ENCODE measurements around the gene PROSER3. TPM values are rescaled to one million over a fixed set of nuclear protein-coding genes. Genes with fewer than 3 reads are reported as not detected.

The PROSER3 gene
- total RNA-seq = 2.6 and 3.8 TPM in 2 replicates
- polyA plus RNA-seq = 8.1 and 12.9 TPM in 2 replicates
- polyA plus RNA-seq (2012) = 11.1 and 13.3 TPM in 2 replicates
- polyA minus RNA-seq (ENCODE audit: low replicate concordance) = 104 and 114 TPM in 2 replicates

DNA sequence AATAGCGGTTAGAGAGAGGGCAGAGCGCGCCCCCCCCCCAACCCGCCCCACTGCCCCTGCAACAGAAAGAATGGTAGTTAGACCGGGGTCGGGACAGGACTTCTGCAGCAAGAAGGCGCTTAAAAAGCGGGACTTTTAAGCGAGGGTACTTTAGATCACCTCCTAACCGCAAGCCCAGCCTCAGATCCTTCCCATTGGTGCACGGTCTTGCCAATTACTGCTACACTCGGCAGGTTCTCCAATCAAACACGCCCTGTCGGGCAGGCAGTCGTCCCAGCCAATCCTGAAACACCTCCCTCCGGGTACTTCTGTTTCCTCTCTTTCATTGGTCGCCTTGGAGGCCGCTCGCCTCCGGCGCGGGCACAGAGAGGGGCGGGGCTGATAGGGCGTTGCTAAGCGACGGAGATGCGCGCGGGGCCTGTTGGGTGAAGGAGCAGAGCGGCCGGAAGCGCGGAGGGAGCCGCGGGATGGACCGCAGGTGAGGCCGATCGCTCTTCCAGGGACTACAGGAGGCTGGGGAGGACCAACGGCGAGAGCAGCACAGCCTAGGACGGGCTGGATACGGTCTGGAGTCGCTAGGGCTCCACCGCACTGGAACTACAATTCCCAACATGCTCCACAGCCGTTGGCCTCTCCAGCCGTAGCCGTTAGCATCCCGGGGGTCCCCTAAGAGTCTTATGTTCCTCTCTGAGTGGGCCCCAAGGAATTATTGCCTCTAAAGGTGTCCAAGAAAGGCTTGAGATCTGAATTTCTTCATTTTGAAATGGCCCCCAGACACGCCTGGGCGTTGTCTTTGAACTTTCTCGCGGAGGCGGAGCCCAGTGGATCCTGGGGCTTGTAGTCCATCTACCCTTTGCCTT is at the start of gene PROSER3:
Gene PROSER3 (plus strand): TSS at position 428 of the 860 bp plus-strand sequence. CDS start 40 bp downstream, at position 468.
- Histone ChIP-seq H3K27me3 (ENCODE audit: control insufficient read depth, insufficient read depth, low read length) (no peaks in the 10 kb centered on the region), H3K4me1 (ENCODE audit: control insufficient read depth, extremely low read depth, insufficient read depth, low read length) (peaks cover 17% of the 10 kb centered on the region), H4K20me1 (ENCODE audit: control insufficient read depth, extremely low read depth, insufficient read depth, low read length) (no peaks in the 10 kb centered on the region), H3K4me2 (ENCODE audit: extremely low read depth, insufficient read depth, low read length) (peak within 1 kb of the TSS; percentile 76), H2AFZ (ENCODE audit: low read length) (peak within 1 kb of the TSS; percentile 73), H3K27ac (ENCODE audit: insufficient read depth, low read length) (peak within 1 kb of the TSS; percentile 99), H3K4me3 (replicated peaks in 1 of 4; ENCODE audit: control extremely low read depth in 1 of 4, insufficient read depth in 1 of 4, low read depth in 3 of 4, low read length in 4 of 4) (peak within 1 kb of the TSS; percentile 85 to 98 (median 86)), H3K9ac (ENCODE audit: insufficient read depth, low read length) (peak within 1 kb of the TSS; percentile 94), H3K79me2 (ENCODE audit: control insufficient read depth, insufficient read depth, low read length) (peaks cover 23% of the 10 kb centered on the region), H3K9me3 (ENCODE audit: control insufficient read depth, insufficient read depth, low read depth, low read length) (no peaks in the 10 kb centered on the region), H3K36me3 (ENCODE audit: control insufficient read depth, insufficient read depth, low read length) (peaks cover 23% of the 10 kb centered on the region)
- TF ChIP-seq, protein P1, sequence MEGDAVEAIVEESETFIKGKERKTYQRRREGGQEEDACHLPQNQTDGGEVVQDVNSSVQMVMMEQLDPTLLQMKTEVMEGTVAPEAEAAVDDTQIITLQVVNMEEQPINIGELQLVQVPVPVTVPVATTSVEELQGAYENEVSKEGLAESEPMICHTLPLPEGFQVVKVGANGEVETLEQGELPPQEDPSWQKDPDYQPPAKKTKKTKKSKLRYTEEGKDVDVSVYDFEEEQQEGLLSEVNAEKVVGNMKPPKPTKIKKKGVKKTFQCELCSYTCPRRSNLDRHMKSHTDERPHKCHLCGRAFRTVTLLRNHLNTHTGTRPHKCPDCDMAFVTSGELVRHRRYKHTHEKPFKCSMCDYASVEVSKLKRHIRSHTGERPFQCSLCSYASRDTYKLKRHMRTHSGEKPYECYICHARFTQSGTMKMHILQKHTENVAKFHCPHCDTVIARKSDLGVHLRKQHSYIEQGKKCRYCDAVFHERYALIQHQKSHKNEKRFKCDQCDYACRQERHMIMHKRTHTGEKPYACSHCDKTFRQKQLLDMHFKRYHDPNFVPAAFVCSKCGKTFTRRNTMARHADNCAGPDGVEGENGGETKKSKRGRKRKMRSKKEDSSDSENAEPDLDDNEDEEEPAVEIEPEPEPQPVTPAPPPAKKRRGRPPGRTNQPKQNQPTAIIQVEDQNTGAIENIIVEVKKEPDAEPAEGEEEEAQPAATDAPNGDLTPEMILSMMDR (conservative IDR thresholded peaks at IDR 0.05 in 1 of 2, IDR thresholded peaks at IDR 0.05 in 1 of 2; ENCODE audit: low read depth in 1 of 2, low read length in 2 of 2) = no peak
- no peak for TF ChIP-seq EZH2 (IDR thresholded peaks at IDR 0.05; ENCODE audit: low read length, missing control alignments)
- DNase-seq (ENCODE audit: low read depth in 2 of 2) = peak; percentile 100

DNA sequence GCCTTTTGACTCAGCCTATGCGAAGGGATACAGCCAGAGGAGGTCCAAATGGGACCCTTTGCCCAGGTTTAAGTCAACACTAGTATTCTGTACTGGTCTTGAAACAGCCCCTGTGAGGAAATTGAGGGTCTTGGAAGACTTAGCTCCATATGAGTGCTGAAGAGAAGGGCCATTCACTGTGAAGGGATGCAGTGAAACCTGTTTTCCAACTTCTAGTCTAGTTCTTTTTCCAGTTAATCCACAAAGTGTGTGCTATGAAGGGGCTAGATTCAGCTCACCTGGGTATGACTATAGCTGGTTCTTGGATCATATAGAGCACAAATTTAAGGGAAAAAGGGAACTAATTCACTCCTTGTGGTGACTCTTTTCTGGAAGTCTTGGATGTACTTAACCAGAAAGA is 49.6 kb upstream of the PROSER3 start:
- no peaks in the 10 kb centered on the region for H3K9me3 ChIP-seq (ENCODE audit: control insufficient read depth, insufficient read depth, low read depth, low read length)
- H3K4me3 ChIP-seq (replicated peaks in 1 of 4; ENCODE audit: control extremely low read depth in 1 of 4, insufficient read depth in 1 of 4, low read depth in 3 of 4, low read length in 4 of 4) = no peak overlapping the region
- H3K27me3 ChIP-seq (ENCODE audit: control insufficient read depth, insufficient read depth, low read length) = peaks cover 2% of the 10 kb centered on the region
- no peaks in the 10 kb centered on the region for H3K79me2 ChIP-seq (ENCODE audit: control insufficient read depth, insufficient read depth, low read length)
- no peaks in the 10 kb centered on the region for H4K20me1 ChIP-seq (ENCODE audit: control insufficient read depth, extremely low read depth, insufficient read depth, low read length)
- H3K4me2 ChIP-seq (ENCODE audit: extremely low read depth, insufficient read depth, low read length) = no peak overlapping the region
- no peak overlapping the region for H2AFZ ChIP-seq (ENCODE audit: low read length)
- H3K27ac ChIP-seq (ENCODE audit: insufficient read depth, low read length) = no peak overlapping the region
- no peak overlapping the region for H3K9ac ChIP-seq (ENCODE audit: insufficient read depth, low read length)
- no peaks in the 10 kb centered on the region for H3K4me1 ChIP-seq (ENCODE audit: control insufficient read depth, extremely low read depth, insufficient read depth, low read length)
- no peak for DNase-seq (ENCODE audit: low read depth in 2 of 2)
- H3K36me3 ChIP-seq (ENCODE audit: control insufficient read depth, insufficient read depth, low read length) = no peaks in the 10 kb centered on the region
- TF ChIP-seq EZH2 (IDR thresholded peaks at IDR 0.05; ENCODE audit: low read length, missing control alignments) = no peak
- TF ChIP-seq, protein P1 (conservative IDR thresholded peaks at IDR 0.05 in 1 of 2, IDR thresholded peaks at IDR 0.05 in 1 of 2; ENCODE audit: low read depth in 1 of 2, low read length in 2 of 2) = no peak

DNA sequence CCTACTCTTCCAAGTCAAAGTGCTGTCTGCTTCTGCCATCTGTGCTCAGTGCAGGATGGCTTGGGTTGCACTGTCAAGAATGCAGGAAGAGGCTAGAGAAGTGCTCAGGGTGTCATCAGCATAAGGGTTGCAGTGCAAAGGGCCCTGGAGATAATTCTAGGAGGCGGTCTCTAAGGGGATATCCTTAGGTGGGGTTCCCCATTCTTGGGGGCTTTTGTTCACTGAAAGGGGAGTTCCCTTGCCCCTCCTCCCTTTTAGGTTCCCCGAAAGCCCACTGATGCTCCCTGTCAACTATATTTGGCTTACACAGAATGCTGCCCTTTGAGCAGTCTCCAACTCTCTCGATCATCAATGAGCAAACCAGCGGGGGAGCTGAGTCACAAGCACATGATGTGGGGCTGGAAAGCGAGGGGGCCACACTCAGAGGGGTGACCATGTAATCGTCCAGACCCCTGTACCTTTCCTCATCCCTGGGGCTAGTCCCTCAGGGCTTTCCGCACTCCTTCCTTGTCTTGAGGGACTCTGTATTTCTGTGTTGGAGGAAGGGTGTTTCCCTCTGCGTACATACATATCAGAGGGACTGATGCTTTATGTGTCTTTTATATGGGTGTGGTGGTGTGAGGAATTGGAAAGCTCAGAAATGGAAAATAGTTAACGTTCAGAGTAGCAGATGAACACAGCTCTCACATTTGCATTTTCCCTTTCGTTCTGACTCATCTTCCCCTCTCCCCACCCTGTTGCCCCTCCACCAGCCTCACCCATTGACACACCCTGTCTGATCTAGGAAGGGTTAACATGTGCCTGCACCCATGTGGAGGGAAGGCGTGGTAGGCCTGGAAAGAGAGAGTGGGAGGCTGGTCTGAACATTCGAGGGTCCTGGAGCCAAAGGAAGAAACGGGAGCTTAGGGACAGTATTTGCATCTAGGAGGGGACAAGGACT is 46.9 kb upstream of the PROSER3 start:
- TF ChIP-seq EZH2 (IDR thresholded peaks at IDR 0.05; ENCODE audit: low read length, missing control alignments) = no peak
- TF ChIP-seq, protein P1 (conservative IDR thresholded peaks at IDR 0.05 in 1 of 2, IDR thresholded peaks at IDR 0.05 in 1 of 2; ENCODE audit: low read depth in 1 of 2, low read length in 2 of 2) = no peak

More for the DNA sequence above, 46.9 kb upstream of the PROSER3 start:
- peaks cover 2% of the 10 kb centered on the region for H3K27me3 ChIP-seq (ENCODE audit: control insufficient read depth, insufficient read depth, low read length)
- no peak overlapping the region for H3K4me3 ChIP-seq (replicated peaks in 1 of 4; ENCODE audit: control extremely low read depth in 1 of 4, insufficient read depth in 1 of 4, low read depth in 3 of 4, low read length in 4 of 4)
- no peaks in the 10 kb centered on the region for H3K79me2 ChIP-seq (ENCODE audit: control insufficient read depth, insufficient read depth, low read length)
- no peaks in the 10 kb centered on the region for H3K9me3 ChIP-seq (ENCODE audit: control insufficient read depth, insufficient read depth, low read depth, low read length)
- no peaks in the 10 kb centered on the region for H4K20me1 ChIP-seq (ENCODE audit: control insufficient read depth, extremely low read depth, insufficient read depth, low read length)
- H2AFZ ChIP-seq (ENCODE audit: low read length) = no peak overlapping the region
- no peaks in the 10 kb centered on the region for H3K36me3 ChIP-seq (ENCODE audit: control insufficient read depth, insufficient read depth, low read length)
- H3K9ac ChIP-seq (ENCODE audit: insufficient read depth, low read length) = no peak overlapping the region
- peaks cover 1% of the 10 kb centered on the region for H3K4me1 ChIP-seq (ENCODE audit: control insufficient read depth, extremely low read depth, insufficient read depth, low read length)
- no peak overlapping the region for H3K27ac ChIP-seq (ENCODE audit: insufficient read depth, low read length)
- no peak overlapping the region for H3K4me2 ChIP-seq (ENCODE audit: extremely low read depth, insufficient read depth, low read length)
- no peak for DNase-seq (ENCODE audit: low read depth in 2 of 2)
